HG03565 (cell line): Measurements from ENCODE around the gene RUNX3.
A peak's percentile ranks its signal among the peaks of the same experiment; 100 is the strongest.
"Not testable (repeated sequence)": the region's sequence is repeated elsewhere in the genome, so short reads cannot be mapped to it uniquely, and the experiment has no call there.

Experiments used
- ATAC-seq: cut with Tn5 transposase; IDR thresholded peaks from one replicate; pipeline ENCODE4 v1.9.1; 2021; ENCODE audit warnings: mild to moderate bottlenecking, moderate library complexity; ENCODE audit not compliant: unreplicated experiment

Gene RUNX3

GRCh38 chr1:24930260-24931145 is at the start of gene RUNX3:
Gene RUNX3 (minus strand): TSS chr1:24930276. CDS start chr1:24929868, 408 bp downstream.
- peak; percentile 78 for ATAC-seq

GRCh38 chr1:24979232-24979631 is 49.2 kb upstream of the RUNX3 start:
- not testable (repeated sequence) for ATAC-seq

DNA sequence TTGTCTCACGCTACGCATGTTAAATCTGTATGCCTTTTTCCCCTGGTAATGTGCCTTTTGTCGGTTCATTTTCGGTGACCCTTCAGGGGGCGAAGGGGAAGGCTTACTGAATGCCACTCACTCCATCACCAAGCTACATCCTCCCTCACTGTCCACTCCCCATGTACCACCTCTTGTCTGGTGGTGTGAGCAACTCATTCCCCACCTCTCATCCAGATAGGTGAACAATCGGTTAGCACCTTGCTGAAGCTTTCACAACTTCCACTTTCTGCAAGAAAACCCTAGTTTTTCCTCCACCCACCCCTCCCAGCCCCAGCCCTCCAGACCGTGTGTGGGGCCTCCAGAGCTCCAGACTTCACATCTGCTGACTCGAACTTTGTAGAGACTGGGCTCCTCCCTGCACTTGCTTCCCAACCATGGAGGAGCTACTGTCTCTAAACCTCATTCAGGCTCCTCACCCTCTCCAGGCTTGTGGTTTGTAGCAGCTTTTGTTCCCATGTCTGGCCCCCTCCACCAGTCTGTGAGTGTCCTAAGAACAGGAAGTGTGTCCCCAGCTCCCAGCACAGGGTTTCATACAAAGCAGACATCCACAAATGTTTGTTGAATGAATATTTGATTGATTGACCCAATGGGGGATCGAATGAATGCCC is 48.4 kb upstream of the RUNX3 start:
- no peak for ATAC-seq

GRCh38 chr1:24975391-24975790 is 45.3 kb upstream of the RUNX3 start:
- no peak for ATAC-seq

- ATAC-seq = no peak
Observed at GRCh38 chr1:24973315-24973714, 43.2 kb upstream of the RUNX3 start.

DNA sequence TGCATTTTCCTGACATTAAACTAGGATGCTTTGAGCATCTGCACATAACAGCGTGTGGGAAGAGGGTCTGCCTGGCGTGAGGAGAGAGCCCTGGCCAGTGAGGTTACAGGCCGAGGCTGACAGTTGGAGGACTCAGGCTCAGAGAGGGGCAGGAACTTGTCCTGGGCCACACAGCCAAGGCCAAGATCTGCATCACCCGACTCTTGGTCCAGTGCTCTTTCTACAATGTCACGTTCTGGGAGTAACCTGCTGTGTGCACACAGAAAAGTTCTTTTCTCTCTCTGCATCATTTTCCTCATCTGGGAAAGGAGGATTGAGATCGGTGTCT is 42.8 kb upstream of the RUNX3 start:
- ATAC-seq = no peak

- no peak for ATAC-seq
Observed at GRCh38 chr1:24972221-24972914, 42.3 kb upstream of the RUNX3 start.

DNA sequence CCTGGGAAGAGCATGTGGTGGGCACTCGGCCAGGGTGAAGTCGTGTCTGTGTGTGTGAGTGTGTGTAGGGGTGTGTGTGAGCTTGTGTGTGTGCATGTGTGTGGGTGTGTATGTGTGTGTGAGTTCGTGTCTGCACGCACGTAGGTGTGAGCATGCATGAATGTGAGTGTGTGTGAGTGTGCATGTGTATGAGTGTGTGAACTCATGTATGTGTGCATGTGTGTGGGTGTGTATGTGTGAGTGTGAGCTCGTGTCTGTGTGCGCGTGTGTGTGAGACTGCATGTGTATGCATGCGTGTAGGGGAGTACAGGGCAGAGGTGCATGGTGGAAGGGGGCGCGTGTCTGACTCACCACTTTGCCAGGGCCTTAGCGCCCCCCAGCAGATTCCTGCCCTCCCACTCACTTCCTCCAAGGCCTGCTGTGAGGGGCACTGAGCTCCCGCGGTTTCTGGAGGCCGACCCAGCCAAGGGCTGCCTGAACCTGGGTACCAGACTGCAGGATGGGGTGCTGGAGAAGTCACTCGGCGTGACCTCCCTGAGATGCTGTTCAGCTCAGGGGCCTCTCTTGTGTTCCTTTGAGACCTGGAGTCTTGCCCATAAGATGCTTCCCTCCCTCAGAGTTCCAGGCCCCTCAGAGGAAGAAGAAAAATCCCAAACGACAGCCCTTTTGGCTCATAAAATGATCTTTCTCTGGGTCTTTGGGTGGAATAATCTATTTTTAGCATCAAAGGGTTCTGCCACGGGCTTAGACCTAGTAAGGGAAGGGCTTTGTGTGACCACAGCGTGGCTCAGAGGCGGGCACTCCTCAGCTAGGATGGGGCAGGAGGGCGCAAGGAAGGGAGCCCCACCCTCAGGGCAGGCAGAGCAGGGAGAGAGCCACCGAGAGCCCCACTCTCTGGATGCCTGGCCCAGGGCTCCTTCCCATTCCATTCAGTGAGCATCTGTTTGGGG is 41.1 kb upstream of the RUNX3 start:
- no peak for ATAC-seq

- no peak for ATAC-seq
Observed at GRCh38 chr1:24970399-24970753, 40.3 kb upstream of the RUNX3 start.

GRCh38 chr1:24969596-24970398 is 39.7 kb upstream of the RUNX3 start:
- ATAC-seq = no peak

- no peak for ATAC-seq
Observed at GRCh38 chr1:24968941-24969585, 39.0 kb upstream of the RUNX3 start.

DNA sequence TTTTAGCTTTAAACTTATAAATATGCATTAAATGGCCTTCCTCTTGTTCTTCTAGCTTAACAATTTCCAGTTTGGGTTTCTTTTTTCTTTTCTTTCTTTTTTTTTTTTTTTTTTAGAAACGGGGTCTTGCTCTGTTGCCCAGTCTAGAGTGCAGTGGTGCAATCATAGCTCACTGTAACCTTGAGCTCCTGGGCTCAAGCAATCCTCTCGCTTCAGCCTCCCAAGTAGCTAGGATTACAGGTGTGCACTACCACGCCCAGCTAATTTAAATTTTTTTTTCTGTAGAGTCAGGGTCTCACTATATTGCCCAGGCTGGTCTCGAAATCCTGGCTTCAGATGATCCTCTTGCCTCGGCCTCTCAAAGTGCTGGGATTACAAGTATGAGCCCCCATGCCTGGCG is 37.9 kb upstream of the RUNX3 start:
- ATAC-seq = no peak

DNA sequence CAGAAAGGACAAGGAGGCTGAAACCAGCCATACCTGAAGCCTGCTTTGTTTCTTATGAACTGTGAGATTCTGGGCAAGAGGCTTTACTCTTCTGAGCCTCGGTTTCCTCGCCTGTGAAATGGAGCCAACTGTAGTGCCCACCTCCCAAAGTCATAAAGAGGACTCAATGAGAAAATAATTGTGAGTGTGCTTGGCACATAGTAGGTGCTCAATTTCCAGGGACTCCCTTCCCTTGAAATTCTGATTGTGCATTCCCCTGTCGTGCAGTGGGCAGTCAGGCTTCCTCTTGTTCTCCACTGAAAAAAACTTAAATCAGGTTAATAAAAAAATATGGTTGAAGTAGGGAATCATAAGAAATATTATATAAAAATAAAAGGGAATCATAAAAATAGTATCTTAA is 37.5 kb upstream of the RUNX3 start:
- ATAC-seq = no peak

DNA sequence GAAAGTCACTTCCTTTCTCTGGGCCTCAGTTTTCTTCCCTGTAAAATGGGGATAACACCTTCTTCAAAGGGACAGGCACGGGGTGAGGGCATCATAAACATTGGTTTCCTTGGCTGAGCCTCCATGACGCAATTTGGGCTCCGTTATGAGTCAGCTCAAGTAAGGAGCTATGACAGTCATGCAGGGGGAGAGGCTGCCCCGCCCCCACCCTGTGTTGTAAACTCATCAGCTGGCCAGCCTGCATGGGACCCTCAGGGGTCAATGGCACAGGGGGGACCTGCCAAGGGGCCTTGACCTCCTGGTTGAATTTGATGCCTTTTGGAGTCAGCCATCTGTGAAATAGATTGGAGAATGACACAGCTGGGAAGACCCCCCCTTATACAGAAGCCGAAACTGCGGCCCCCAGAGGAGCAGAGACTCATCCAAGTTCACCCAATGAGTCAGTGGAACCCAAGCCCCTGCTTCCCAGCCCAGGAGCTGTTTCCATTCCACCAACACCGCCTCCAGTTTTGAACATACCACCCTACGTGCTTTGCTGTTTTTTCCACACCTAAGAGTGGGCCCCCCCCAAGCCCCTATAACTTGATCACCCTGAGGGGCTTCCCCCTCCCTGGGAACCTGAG is 36.8 kb upstream of the RUNX3 start:
- no peak for ATAC-seq

DNA sequence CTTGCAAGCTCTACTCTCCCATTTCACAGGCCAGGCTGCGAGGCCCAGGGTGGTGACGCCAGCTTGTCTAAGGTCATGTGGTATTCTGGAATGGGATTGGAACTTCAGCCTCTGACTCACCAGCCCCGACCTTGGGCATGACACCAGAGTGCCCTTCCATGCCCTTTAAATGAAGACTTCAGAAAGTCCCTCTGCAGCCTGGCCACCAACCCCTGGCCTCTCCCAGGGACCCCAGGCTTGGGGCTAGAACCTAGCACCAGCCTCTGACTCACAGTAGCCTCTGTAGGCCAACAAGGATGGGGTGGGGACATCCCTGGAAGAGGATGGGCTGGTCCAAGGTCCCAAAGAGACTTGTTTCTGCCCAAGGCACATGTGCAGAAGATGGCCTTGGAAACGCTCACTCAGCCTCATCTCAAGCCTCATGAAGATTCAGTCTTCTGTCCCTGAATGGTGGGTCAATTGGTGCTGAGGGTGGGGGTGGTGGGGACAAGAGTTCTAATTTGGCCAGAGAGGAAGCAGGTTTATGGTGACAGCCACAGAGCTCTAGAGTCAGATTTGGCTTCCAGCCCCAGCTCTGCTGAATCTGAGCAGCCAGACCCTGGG is 36.1 kb upstream of the RUNX3 start:
- ATAC-seq = no peak

- ATAC-seq = no peak
Observed at GRCh38 chr1:24965571-24965930, 35.5 kb upstream of the RUNX3 start.

DNA sequence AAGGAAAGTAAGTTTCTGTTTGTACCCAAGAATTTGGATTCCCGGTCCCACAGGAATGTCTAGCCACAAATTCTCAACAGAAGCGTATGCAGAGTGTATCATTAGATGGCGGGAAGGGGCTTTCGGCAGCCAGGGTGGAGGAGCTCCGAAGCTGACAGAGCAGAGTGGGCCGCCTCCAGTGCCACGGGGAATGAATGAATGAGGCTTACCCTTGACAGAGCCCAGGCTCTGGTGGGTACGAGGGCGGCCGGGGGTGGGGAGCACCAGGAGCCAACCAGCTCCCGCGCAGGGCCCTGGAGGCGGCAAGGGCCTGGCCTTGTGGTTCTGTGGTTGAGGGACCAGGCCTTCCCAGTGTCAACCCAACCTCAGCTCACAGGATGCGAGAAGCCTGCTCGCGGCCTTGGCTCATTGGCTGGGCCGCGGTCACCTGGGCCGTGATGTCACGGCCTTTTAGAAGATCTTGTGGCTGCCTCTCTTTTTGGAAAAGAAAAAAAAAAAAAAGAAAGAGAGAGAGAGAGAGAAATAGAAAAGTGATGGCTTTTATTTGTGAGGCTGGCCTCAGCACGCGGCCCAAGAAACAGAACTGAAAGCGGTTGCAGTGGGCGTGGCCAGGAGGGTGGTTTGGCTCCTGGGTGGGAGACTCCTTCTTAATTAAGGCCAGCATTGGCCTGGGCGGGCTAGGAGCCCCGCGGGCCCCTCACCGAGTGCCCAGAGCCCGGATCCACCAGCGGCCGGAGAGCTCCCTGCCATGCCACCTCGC is 34.9 kb upstream of the RUNX3 start:
- ATAC-seq = peak; percentile 83
